DND-41 (cell line): ENCODE measurements around the gene ANKRD39.

Source experiments
- CTCF ChIP-seq: IDR thresholded peaks from 2 replicates; pipeline ENCODE4 v1.5.1; 2012; ENCODE audit warnings: borderline replicate concordance, low read length, moderate library complexity, mild to moderate bottlenecking; ENCODE audit not compliant: poor library complexity, severe bottlenecking; ENCODE audit errors: extremely low read depth
- EZH2 ChIP-seq: IDR thresholded peaks from 3 replicates; pipeline ENCODE4 v1.6.1; 2012; ENCODE audit warnings: borderline replicate concordance, low read depth, mild to moderate bottlenecking, moderate library complexity, low read length, inconsistent platforms; ENCODE audit not compliant: severe bottlenecking

GRCh38 chr2:96863575-96864342 is 5.9 kb upstream of the ANKRD39 start:
- TF ChIP-seq EZH2 (no peak), CTCF (no peak)
